OCI-LY1 (cell line): ENCODE measurements around the gene DIABLO.
"Not testable (repeated sequence)": the region's sequence is repeated elsewhere in the genome, so short reads cannot be mapped to it uniquely, and the experiment has no call there.

Experiments
- H2AFZ ChIP-seq: fragments of 200-600 bp; sonication (generic), shearing (Covaris generic); 2 replicates; pipeline ENCODE4 v1.6.0; 2014; ENCODE audit warnings: antibody characterized with exemption, mild to moderate bottlenecking, low read length
- H3F3A ChIP-seq: fragments of 200-600 bp; sonication (generic), shearing (Covaris generic); 2 replicates; pipeline ENCODE4 v1.6.0; 2014; ENCODE audit warnings: mild to moderate bottlenecking, antibody characterized with exemption, low read length, moderate library complexity; ENCODE audit not compliant: insufficient read depth
- H3K27ac ChIP-seq: fragments of 200-600 bp; sonication (generic); 2 replicates; pipeline ENCODE4 v1.5.1; 2014; ENCODE audit warnings: low read length, mixed run types, mild to moderate bottlenecking, low read depth; ENCODE audit not compliant: poor library complexity, severe bottlenecking
- H3K27me3 ChIP-seq: fragments of 200-600 bp; sonication (generic); 2 replicates; pipeline ENCODE4 v1.6.0; 2014; ENCODE audit warnings: antibody characterized with exemption, mild to moderate bottlenecking, low read length, moderate library complexity; ENCODE audit not compliant: insufficient read depth
- H3K36me3 ChIP-seq: fragments of 200-600 bp; sonication (generic); 2 replicates; pipeline ENCODE4 v1.6.1; 2014; ENCODE audit warnings: mild to moderate bottlenecking, antibody characterized with exemption, low read length, moderate library complexity, mixed read lengths; ENCODE audit not compliant: insufficient read depth
- H3K4me1 ChIP-seq: fragments of 200-600 bp; sonication (generic); 2 replicates; pipeline ENCODE4 v1.5.1; 2014; ENCODE audit warnings: mild to moderate bottlenecking, low read length, moderate library complexity; ENCODE audit not compliant: insufficient read depth, severe bottlenecking
- H3K4me2 ChIP-seq: fragments of 200-600 bp; sonication (generic), shearing (Covaris generic); 2 replicates; pipeline ENCODE4 v1.6.1; 2014; ENCODE audit warnings: low read length
- H3K4me3 ChIP-seq: fragments of 200-600 bp; sonication (generic); 2 replicates; pipeline ENCODE4 v1.5.1; 2014; ENCODE audit warnings: low read length, low read depth, mild to moderate bottlenecking, mixed read lengths; ENCODE audit not compliant: poor library complexity, severe bottlenecking
- H3K79me2 ChIP-seq: fragments of 200-600 bp; shearing (Covaris generic); 2 replicates; pipeline ENCODE4 v1.6.1; 2016; ENCODE audit warnings: mixed run types, low read length, mixed read lengths; ENCODE audit not compliant: insufficient read depth
- H3K9ac ChIP-seq: fragments of 200-600 bp; sonication (generic), shearing (Covaris generic); 2 replicates; pipeline ENCODE4 v1.6.1; 2014; ENCODE audit warnings: mild to moderate bottlenecking, low read length, mixed read lengths
- H3K9me2 ChIP-seq: fragments of 200-600 bp; sonication (generic), shearing (Covaris generic); 2 replicates; pipeline ENCODE4 v1.6.1; 2014; ENCODE audit warnings: low read depth, mild to moderate bottlenecking, low read length, mixed read lengths
- H3K9me3 ChIP-seq: fragments of 200-600 bp; shearing (Covaris generic); 2 replicates; pipeline ENCODE4 v1.6.1; 2014; ENCODE audit warnings: low read length, mixed read lengths
- H4K20me1 ChIP-seq: fragments of 200-600 bp; sonication (generic), shearing (Covaris generic); 2 replicates; pipeline ENCODE4 v1.6.0; 2016; ENCODE audit warnings: mild to moderate bottlenecking, low read length; ENCODE audit not compliant: insufficient read depth
- CTCF ChIP-seq: fragments of 200-600 bp; sonication (generic), shearing (Covaris generic); IDR thresholded peaks from 2 replicates; pipeline ENCODE4 v1.5.1; 2017; ENCODE audit warnings: mild to moderate bottlenecking, antibody characterized with exemption, low read length, moderate library complexity, mixed read lengths
- EZH2 ChIP-seq: fragments of 200-600 bp; sonication (generic), shearing (Covaris generic); IDR thresholded peaks from 2 replicates; pipeline ENCODE4 v1.8.0; 2017; ENCODE audit warnings: borderline replicate concordance, mixed run types, mild to moderate bottlenecking, antibody characterized with exemption, low read length, moderate library complexity, mixed read lengths

Gene DIABLO

GRCh38 chr12:122182887-122183587 is 42.8 kb downstream of the DIABLO start, which contains the start of gene LRRC43:
Gene LRRC43, plus strand, starts transcription at chr12:122183123. Its CDS starts 22 bp downstream, at chr12:122183145.
- H4K20me1 ChIP-seq, result no peaks in the 10 kb centered on the region
- 0 out of 2 replicates have a peak, but pooled peaks cover 3% of the 10 kb centered on the region for H3K27me3 ChIP-seq
- no peak within 1 kb of the TSS for H3K27ac ChIP-seq
- no peak within 1 kb of the TSS; the same call in 1 of the 2 replicates for H2AFZ ChIP-seq
- H3F3A ChIP-seq, result no peaks in the 10 kb centered on the region
- no peak for TF ChIP-seq EZH2
- TF ChIP-seq CTCF, result no peak
- no peaks in the 10 kb centered on the region for H3K79me2 ChIP-seq
- peak within 1 kb of the TSS; percentile 57; the same call in 1 of the 2 replicates for H3K9ac ChIP-seq
- no peaks in the 10 kb centered on the region for H3K9me3 ChIP-seq
- H3K4me3 ChIP-seq, result peak within 1 kb of the TSS; percentile 60
- no peaks in the 10 kb centered on the region for H3K36me3 ChIP-seq
- H3K4me2 ChIP-seq, result peak within 1 kb of the TSS; percentile 84
- H3K4me1 ChIP-seq, result peaks cover 23% of the 10 kb centered on the region
- no peaks in the 10 kb centered on the region for H3K9me2 ChIP-seq

GRCh38 chr12:122176473-122176872 is 49.4 kb downstream of the DIABLO start:
- H3F3A ChIP-seq, H3K9me3 ChIP-seq, H3K9me2 ChIP-seq, H4K20me1 ChIP-seq, H3K36me3 ChIP-seq, H3K27ac ChIP-seq, H3K4me1 ChIP-seq, H3K9ac ChIP-seq, H3K27me3 ChIP-seq, H3K79me2 ChIP-seq, H3K4me2 ChIP-seq, H3K4me3 ChIP-seq, H2AFZ ChIP-seq: not testable (repeated sequence)

GRCh38 chr12:122174155-122174845 is 51.6 kb downstream of the DIABLO start, which contains the start of gene IL31:
Gene IL31, minus strand, starts transcription at chr12:122174221. Its CDS starts 49 bp downstream, at chr12:122174172.
- H3K9me3 ChIP-seq, result no peaks in the 10 kb centered on the region
- no peak within 1 kb of the TSS for H3K9ac ChIP-seq
- H4K20me1 ChIP-seq, result no peaks in the 10 kb centered on the region
- H3K4me1 ChIP-seq, result no peaks in the 10 kb centered on the region
- TF ChIP-seq CTCF (no peak), EZH2 (no peak)
- no peaks in the 10 kb centered on the region for H3K9me2 ChIP-seq
- no peak within 1 kb of the TSS for H3K4me3 ChIP-seq
- H3F3A ChIP-seq, result no peaks in the 10 kb centered on the region
- no peaks in the 10 kb centered on the region for H3K36me3 ChIP-seq
- no peak within 1 kb of the TSS for H3K4me2 ChIP-seq
- 0 out of 2 replicates have a peak, but pooled peaks cover 6% of the 10 kb centered on the region for H3K27me3 ChIP-seq
- H3K27ac ChIP-seq, result no peak within 1 kb of the TSS
- H2AFZ ChIP-seq, result no peak within 1 kb of the TSS
- H3K79me2 ChIP-seq, result no peaks in the 10 kb centered on the region
